Daoy (cell line): Measurements from ENCODE around the gene RAB36. TPM values are rescaled to one million over a fixed set of nuclear protein-coding genes. Genes with fewer than 3 reads are reported as not detected.

ENCODE experiments used
- DNase-seq: peaks from one replicate; pipeline ENCODE4 v3.0.0-alpha.2; 2015; ENCODE audit warnings: low read depth
- total RNA-seq: library from RNA; depleted of rRNA; stranded (reverse); fragments of >200 nt; shearing (Covaris generic); gene quantifications from 2 replicates; pipeline ENCODE4 v1.2.3, GENCODE V29; 2014; rRNA removed

RAB36 gene
- total RNA-seq, 1 experiment from 2014 or later: 2.2 TPM

GRCh38 chr22:23206915-23207314 is 61.6 kb downstream of the RAB36 start:
- no peak for DNase-seq

DNA sequence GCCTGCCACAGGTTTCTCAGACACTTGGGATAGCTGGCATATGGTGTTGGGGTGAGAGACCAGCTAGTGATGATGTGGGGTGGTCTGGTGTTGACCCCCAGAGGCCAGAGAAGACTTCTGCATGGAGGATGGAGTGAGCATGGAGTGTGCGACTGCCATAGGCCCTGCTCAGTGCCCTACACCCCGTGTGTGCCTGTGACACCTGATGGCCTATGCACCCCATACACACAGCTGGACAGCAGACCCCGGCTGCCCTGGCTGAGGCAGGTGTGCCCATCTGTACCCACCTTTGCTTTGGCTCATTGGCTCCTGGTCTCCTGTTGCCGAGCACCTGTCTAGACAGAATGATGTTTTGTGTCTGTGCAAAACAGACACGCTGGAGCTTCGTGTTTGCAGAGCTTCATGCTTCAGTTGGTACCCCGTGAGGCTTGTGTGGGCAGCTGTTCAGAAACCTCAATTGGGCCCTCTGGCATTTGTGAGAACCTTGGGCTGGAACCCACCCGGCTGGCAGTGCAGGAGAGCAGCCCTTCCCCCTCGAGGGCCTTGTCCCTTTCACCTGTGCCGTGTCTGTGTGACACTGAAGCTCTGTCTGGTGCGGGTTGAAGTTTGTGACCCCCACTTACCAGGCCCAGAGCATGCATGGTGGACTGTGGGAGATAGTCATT is 62.6 kb downstream of the RAB36 start:
- no peak for DNase-seq

DNA sequence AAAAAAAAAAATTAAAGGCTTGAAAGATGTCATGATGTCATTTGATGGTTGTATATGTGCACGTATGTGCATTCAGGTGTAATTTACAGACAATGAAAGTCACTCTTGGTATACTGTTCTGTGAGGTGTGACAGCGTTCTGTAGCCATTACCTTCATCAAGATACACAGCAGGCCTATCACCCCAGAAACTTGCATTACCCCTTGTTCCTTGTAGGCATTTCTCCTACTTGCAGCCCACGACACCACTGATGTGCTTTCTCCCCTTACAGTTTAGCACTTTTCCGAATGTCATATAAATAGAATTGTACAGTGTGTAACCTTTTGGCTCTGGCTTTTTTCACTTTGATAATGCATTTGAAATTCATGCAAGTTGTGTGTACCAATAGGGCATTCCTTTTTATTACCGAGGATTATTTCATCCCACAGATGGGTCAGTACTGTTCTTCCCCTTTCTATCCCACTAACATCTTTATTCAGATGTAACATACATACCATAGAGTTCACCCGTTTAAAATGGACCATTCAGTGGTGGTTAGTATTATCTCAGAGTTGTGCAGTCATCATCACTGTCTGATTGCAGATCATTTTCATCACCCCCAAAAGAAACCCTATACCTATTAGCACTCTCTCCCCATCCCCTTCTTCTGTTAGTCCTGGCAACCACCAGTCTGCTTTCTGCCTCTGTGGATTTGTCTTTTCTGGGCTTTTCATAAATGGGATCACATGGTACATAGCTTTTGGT is 65.3 kb downstream of the RAB36 start:
- no peak for DNase-seq

DNA sequence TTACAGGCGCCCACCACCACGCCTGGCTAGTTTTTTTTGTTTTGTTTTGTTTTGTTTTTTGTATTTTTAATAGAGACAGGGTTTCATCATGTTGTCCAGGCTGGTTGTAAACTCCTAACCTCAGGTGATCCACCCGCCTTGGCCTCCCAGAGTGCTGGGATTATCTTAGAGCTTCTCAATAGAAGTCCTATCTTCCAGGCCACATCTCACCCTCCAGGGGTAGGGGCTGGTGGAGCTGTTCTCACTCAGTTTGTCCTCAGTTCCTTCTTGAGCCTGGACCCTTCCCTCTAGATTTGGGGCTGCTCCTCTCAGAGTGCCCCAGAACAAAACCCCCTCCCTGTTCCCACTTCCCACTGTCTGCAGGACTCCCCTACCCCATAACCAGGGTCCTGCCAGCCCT is 66.3 kb downstream of the RAB36 start:
- DNase-seq: no peak

- DNase-seq: no peak
Observed at GRCh38 chr22:23212061-23213021, 67.1 kb downstream of the RAB36 start.

- DNase-seq: no peak
Observed at GRCh38 chr22:23213022-23213555, 67.8 kb downstream of the RAB36 start.

DNA sequence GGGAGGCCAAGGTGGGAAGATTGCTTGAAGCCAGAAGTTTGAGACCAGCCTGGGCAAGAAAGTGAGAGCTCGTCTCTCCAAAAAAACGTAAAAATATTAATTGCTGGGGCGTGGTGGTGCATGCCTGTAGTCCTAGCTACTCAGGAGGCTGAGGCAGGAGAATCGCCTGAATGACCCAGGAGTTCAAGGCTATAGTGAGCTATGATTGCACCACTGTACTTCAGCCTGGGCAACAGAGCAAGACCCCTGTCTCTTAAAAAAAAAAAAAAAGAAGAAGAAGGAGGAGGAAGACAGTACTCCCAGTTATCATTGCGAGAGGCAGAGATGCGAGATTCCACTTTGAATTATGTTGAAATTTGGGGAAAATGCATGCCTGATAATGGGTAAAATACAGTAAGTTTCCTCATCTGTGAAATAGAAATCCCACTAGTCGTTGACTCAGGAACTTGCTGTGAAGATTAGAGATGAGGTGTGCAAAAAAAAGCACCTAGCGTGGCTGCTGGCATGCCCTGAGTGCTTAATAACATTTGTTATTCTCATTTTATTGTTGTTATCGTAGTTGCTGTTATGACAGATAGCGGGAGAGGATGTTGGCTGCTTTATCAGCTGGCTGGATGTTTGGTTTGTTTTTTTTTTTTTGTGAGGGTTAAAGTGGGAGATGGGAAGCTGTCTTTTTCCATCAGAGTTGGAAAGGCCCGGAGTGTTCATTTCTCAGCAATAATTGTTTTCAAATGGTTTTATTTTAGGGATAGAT is 68.5 kb downstream of the RAB36 start:
- no peak for DNase-seq

Other genes starting within 250 kb of the RAB36 start
- gene GNAZ, start 75.0 kb upstream of the RAB36 start, total RNA-seq: 5.3 and 7.7 TPM in 2 replicates
- gene RSPH14, start 3.5 kb upstream of the RAB36 start, total RNA-seq: not detected in 2 replicates
- gene BCR, start 35.0 kb downstream of the RAB36 start, total RNA-seq: 22.2 and 27.3 TPM in 2 replicates